Activated naive CD4-positive, alpha-beta T cell treated with anti-CD3 and anti-CD28 coated beads for 36 hours (primary cell): Measurements from ENCODE around the gene RPLP1. TPM values are rescaled to one million over a fixed set of nuclear protein-coding genes. Genes with fewer than 3 reads are reported as not detected.

Source experiments
- CTCF ChIA-PET: fragments of 350-600 bp; sonication (Branson Sonifier 250); formaldehyde crosslinking; loops from one replicate; lab custom pipeline; 2021; ENCODE audit warnings: antibody characterized with exemption; lab: Charles Lee
- DNase-seq: peaks from one replicate; pipeline ENCODE4 v3.0.0-alpha.2; 2020
- H3K27ac Mint-ChIP-seq: one replicate; pipeline ENCODE4 v1.8.0; 2021; ENCODE audit warnings: mild to moderate bottlenecking, mixed read lengths
- H3K27me3 Mint-ChIP-seq: one replicate; pipeline ENCODE4 v1.8.0; 2021; ENCODE audit warnings: low read depth, mixed read lengths
- H3K36me3 Mint-ChIP-seq: one replicate; pipeline ENCODE4 v1.8.0; 2021; ENCODE audit warnings: low read depth, mixed read lengths
- H3K4me1 Mint-ChIP-seq: one replicate; pipeline ENCODE4 v1.8.0; 2021; ENCODE audit warnings: low read depth, mixed read lengths
- H3K4me3 Mint-ChIP-seq: one replicate; pipeline ENCODE4 v1.8.0; 2021; ENCODE audit warnings: mild to moderate bottlenecking, moderate library complexity, mixed read lengths
- H3K9me3 Mint-ChIP-seq: one replicate; pipeline ENCODE4 v1.8.0; 2021; ENCODE audit warnings: mixed read lengths
- intact Hi-C: fragments of 100-400 bp; cut with micrococcal nuclease; formaldehyde crosslinking; loops from one replicate; pipeline ENCODE4 v1.15.1; 2023
- total RNA-seq, 2 experiments: library from RNA; stranded (reverse); gene quantifications; one replicate each; pipeline ENCODE4 v1.2.3, GENCODE V29; 2021

RPLP1 gene
- total RNA-seq, 2 experiments from 2014 or later, result 2,674 to 2,950 TPM

DNA sequence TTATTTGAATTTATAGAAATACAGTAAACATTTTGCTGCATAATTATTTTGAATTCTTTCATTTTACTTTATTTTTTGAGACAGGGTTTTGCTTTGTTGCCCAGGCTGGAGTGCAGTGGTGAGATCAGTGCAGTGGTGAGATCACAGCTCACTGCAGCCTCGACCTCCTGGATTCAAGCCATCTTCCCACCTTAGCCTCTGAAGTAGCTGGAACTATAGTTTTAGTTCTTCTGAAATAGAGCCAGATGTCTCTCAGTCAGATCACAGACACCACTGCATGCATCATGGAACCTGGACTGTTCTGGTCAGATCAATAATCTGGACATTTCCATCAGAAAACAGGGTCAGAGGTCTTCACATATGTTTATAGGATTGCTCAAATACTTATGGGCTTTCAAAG is 7.9 kb downstream of the RPLP1 start:
- H3K4me3 Mint-ChIP-seq, result no peak overlapping the region
- CTCF ChIA-PET, result interaction anchor here (0.6 kb wide), 1 partner anchor 279 kb away, joined by 3 read pairs; no protein-coding TSS in a partner anchor
- H3K27ac Mint-ChIP-seq, result no peak overlapping the region
- H3K4me1 Mint-ChIP-seq, result peaks cover 26% of the 10 kb centered on the region
- H3K27me3 Mint-ChIP-seq, result no peaks in the 10 kb centered on the region
- peaks cover 12% of the 10 kb centered on the region for H3K36me3 Mint-ChIP-seq
- DNase-seq, result no peak
- intact Hi-C loops, result no loop called here
- no peaks in the 10 kb centered on the region for H3K9me3 Mint-ChIP-seq

DNA sequence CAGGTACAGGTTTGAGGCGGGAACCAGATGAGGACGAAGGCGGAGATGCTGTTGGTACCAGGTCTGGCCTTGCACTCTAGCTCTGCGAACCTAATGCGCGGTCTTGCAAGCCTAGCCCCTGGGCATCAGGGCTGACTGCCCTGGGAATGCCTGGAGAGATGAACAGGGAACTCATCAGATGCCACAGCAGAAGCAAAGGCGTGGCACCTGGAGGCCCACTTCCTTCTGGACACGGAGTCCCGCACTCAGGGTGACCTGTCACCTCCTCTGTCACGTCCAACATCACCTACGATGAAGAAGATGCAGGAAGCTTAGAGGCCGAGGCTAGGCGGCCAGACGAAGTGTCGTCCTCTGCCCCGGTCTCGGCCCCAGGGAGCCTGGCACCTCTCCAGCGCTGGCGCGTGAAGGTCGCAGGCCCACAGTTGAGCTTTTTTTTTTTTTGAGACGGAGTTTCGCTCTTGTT is 9.4 kb downstream of the RPLP1 start:
- peak overlapping the region; percentile 87 for H3K27ac Mint-ChIP-seq
- CTCF ChIA-PET, result interaction anchor here (0.6 to 2.3 kb wide), 13 partner anchors 8 to 1167 kb away, joined by 3 to 17 read pairs (median 3); partner anchors contain the start of gene RPLP1
- peak overlapping the region; percentile 87 for H3K4me3 Mint-ChIP-seq
- H3K9me3 Mint-ChIP-seq, result no peaks in the 10 kb centered on the region
- peaks cover 1% of the 10 kb centered on the region for H3K36me3 Mint-ChIP-seq
- DNase-seq, result no peak
- H3K27me3 Mint-ChIP-seq, result no peaks in the 10 kb centered on the region
- intact Hi-C loops, result loop anchor here (1.0 to 2.0 kb wide), 2 partner anchors 10 to 301 kb away; partner anchors contain the start of genes GLCE and RPLP1
- peaks cover 21% of the 10 kb centered on the region for H3K4me1 Mint-ChIP-seq

DNA sequence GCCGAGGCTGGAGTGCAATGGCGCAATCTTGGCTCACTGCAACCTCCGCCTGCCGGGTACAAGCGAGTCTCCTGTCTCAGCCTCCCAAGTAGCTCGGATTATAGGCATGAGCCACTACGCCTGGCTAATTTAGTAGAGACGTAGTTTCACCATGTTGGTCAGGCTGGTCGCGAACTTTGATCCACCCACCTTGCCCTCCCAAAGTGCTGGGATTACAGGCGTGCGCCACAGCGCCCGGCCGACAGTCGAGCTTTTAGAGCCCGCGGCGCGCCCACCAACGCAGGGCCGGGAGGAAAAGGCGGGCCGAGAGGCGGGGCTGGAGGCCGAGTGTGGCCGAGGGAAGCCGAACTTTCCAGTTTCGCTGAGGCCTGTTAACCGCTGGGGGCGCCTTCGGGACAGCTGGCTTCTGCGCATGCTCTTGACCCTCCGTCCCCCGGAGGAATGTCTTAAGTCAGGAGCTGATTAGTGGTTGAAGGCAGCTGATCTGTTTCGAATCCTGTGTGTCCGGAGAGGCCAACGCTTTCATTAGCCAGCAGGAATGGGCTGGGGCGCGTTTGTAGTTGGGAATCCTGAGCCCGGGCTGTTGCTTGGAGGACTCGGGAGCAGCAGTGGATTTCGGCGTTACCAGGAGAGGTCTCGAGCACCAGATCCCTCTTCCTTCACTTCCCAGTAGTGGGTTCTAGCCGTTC is 10.0 kb downstream of the RPLP1 start:
- no peaks in the 10 kb centered on the region for H3K9me3 Mint-ChIP-seq
- peaks cover 1% of the 10 kb centered on the region for H3K36me3 Mint-ChIP-seq
- peak; percentile 93 for DNase-seq
- peaks cover 21% of the 10 kb centered on the region for H3K4me1 Mint-ChIP-seq
- H3K4me3 Mint-ChIP-seq, result peak overlapping the region; percentile 87
- H3K27ac Mint-ChIP-seq, result peak overlapping the region; percentile 87
- intact Hi-C loops, result loop anchor here (1.0 to 2.0 kb wide), 2 partner anchors 10 to 302 kb away; partner anchors contain the start of genes GLCE and RPLP1
- no peaks in the 10 kb centered on the region for H3K27me3 Mint-ChIP-seq
- CTCF ChIA-PET, result interaction anchor here (0.6 to 2.3 kb wide), 19 partner anchors 9 to 1166 kb away, joined by 3 to 17 read pairs (median 3); partner anchors contain the start of genes RPLP1 and TLE3

DNA sequence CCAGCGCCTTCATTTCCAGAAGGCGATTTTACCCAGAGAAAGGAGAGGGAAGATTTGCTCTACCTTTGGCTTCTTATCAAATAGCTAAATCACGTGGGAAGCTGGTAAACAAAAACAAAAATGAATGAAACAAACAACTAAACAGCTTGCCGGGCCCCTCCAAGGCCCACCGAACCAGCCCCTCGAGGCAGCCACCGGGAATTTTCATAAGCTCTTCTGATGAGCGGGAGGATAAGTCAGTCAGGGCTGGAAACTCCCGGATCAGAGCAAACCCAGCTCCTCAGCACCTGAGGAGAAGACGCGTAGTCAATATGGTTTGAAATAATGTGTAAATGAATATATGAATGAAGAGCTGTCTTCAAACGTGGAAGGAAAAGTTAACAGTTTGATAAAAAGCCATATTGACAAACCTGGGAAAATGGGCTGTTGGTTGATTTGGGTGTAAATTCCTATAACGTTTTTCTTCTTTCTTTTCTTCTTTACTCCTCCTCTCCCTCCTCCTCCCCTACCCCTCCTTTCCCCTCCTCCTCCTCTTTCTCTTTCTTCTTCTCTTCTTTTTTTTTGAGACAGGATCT is 10.7 kb downstream of the RPLP1 start:
- peaks cover 1% of the 10 kb centered on the region for H3K36me3 Mint-ChIP-seq
- CTCF ChIA-PET, result interaction anchor here (0.7 to 2.3 kb wide), 13 partner anchors 9 to 1042 kb away, joined by 3 to 17 read pairs (median 3); partner anchors contain the start of genes RPLP1 and TLE3
- intact Hi-C loops, result loop anchor here (2.0 kb wide), 1 partner anchor 302 kb away; the partner anchor contains the start of gene GLCE
- no peaks in the 10 kb centered on the region for H3K27me3 Mint-ChIP-seq
- DNase-seq, result no peak
- peaks cover 26% of the 10 kb centered on the region for H3K4me1 Mint-ChIP-seq
- H3K9me3 Mint-ChIP-seq, result no peaks in the 10 kb centered on the region
- peak overlapping the region; percentile 87 for H3K27ac Mint-ChIP-seq
- H3K4me3 Mint-ChIP-seq, result peak overlapping the region; percentile 87

DNA sequence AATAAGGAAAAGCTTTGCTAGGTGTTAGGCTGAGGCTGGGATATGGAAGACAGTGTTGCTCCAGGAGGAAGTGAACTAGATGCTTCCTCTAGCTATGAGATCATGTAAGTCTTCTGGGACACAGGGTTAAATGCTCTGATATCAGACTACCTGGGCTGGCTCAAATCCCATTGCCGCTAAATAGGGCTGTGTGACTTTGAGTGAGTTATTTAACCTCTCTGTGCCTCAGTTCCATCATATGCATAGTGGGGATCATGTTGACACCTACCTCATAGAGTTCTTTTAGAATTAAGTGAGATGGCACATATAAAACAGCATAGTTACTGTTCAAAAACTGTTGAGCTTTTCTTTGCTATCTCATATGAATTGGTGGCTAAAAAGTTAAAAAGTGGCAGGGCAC is 12.6 kb downstream of the RPLP1 start:
- CTCF ChIA-PET, result interaction anchor here (0.6 to 2.0 kb wide), 7 partner anchors 9 to 403 kb away, joined by 3 to 10 read pairs (median 3); no protein-coding TSS in a partner anchor
- H3K36me3 Mint-ChIP-seq, result no peaks in the 10 kb centered on the region
- H3K27ac Mint-ChIP-seq, result no peak overlapping the region
- intact Hi-C loops, result no loop called here
- DNase-seq, result no peak
- peaks cover 39% of the 10 kb centered on the region for H3K4me1 Mint-ChIP-seq
- no peaks in the 10 kb centered on the region for H3K9me3 Mint-ChIP-seq
- H3K27me3 Mint-ChIP-seq, result no peaks in the 10 kb centered on the region
- no peak overlapping the region for H3K4me3 Mint-ChIP-seq

DNA sequence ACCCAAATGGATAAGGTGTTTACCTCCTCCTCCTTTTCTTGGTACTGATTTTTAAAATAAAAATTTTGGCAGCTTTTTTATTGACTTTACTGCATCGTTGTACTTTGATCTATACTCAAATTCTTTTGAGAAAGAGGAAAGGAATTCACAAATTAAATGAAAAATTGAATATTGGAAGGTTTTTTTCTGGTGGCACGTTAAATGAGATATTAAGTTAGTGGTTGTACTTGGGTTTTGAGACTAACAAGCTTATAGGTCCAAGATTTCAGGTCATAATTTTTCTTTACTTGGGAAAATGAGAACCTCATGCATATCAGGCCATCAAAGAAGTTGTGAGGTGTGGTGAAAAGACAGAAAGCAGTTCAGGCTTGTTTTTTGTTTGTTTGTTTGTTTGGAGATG is 14.1 kb downstream of the RPLP1 start:
- intact Hi-C loops, result loop anchor here (2.0 kb wide), 1 partner anchor 408 kb away; no protein-coding TSS in a partner anchor
- CTCF ChIA-PET, result interaction anchor here (0.6 to 2.0 kb wide), 4 partner anchors 9 to 38 kb away, joined by 3 to 10 read pairs (median 4); no protein-coding TSS in a partner anchor

DNA sequence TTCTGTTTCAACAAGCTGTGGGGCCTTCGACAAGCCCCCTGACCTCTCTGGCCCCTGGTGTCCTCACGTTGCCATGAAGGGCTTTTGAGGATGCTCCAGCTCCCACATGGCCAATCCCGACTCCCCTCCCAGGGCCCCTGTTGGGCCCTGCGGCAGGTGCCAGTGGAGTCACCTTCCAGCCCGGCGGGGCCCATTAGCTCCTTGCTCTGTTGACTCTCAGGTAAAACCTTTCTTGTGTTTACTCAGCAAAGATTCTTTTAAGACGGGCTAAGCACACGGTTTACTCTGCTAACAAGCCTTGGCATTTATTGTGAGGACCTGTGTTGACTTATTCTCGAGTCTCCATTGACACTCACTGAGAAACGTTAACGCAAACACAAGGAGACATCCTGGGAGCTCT is 15.0 kb downstream of the RPLP1 start:
- intact Hi-C loops, result loop anchor here (1.0 to 2.0 kb wide), 8 partner anchors 15 to 1025 kb away; partner anchors contain the start of genes KIF23 and RPLP1
- Mint-ChIP-seq H3K4me3 (no peak overlapping the region), H3K9me3 (no peaks in the 10 kb centered on the region), H3K4me1 (peaks cover 27% of the 10 kb centered on the region), H3K27ac (no peak overlapping the region), H3K36me3 (no peaks in the 10 kb centered on the region), H3K27me3 (no peaks in the 10 kb centered on the region)
- no peak for DNase-seq
- CTCF ChIA-PET, result interaction anchor here (0.7 to 2.6 kb wide), 4 partner anchors 15 to 1042 kb away, joined by 3 to 21 read pairs (median 4); partner anchors contain the start of gene RPLP1

More for the DNA sequence above, 14.1 kb downstream of the RPLP1 start:
- Mint-ChIP-seq H3K36me3 (no peaks in the 10 kb centered on the region), H3K9me3 (no peaks in the 10 kb centered on the region), H3K27me3 (no peaks in the 10 kb centered on the region), H3K27ac (no peak overlapping the region), H3K4me3 (no peak overlapping the region), H3K4me1 (peaks cover 32% of the 10 kb centered on the region)
- DNase-seq, result no peak

DNA sequence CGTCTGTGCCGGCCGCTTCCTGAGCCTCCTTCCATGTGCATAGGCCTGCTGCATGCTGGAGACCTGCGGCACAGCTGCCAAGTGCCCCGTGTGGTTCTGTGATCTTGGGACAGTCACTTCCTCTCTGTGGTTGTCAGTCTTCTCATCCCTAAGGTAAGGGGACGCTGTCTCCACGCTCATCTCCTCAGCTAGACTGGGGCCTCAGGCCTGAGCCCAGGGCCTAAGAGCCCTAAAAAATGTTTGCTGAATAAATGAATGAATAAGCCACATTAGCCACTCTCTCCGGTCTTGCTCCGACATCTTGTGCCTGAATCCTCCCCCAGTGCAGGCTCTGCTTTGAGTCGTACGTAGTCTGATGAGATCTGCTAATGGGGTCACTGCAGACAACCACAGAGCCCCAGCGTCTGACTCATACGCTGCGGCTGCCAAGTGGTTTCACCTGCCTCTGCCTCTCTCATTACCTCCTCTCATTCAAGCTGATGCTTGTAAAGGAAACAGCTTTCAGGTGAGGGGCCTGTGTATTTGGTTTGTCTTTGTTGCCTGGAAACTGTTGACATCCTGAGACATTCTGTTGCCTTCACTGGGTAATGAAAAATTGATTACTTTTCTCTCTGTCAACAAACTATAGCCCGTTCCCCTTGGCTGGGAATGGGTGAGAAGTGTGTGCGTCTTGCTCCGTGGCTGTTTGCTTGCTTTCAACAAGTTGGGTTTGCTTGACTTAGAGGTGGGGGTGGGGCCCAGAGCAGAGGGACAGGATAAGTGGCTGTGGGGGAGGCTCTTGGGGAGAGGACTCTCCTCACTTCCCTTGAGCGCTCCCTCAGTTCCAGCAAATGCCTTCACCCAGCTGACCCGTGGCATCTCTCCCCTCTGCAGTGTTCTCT is 15.9 kb downstream of the RPLP1 start:
- peak; percentile 89 for DNase-seq

DNA sequence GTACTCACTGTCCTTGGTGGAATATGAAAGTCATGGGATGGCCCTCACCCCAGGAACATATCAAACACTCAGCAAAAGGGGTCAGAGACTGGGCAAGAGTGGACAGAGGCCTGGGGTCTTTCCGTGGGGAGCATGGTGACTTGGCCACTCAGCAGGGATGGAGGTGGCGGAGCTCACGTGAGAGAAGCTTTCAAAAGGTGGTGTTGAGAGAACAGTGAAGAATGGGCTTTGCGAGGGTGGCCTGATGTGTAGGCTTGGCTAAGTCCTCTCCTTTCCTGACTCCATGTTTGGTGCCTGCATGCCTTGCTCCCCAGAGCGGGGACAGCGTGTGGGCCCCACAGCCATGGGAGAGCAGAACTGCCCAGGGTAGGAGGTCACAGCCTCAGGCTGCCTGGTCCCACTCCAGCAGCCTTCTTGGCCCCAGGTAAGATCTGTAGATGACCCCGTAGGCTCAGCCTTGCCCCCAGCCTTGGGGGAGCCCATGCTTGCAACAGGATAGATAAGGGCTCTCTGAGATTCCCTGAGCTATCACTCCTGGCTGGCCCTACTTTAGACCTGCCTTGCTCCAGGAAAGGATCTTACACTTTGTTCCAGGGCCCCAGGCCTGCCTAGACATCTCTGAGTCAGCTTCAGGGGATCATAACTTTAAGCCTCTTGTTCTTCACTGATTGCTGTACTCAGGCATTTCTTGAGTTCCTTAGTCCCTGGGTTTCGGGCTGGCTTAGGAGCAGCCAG is 17.0 kb downstream of the RPLP1 start:
- no peak for DNase-seq
- Mint-ChIP-seq H3K9me3 (no peaks in the 10 kb centered on the region), H3K36me3 (no peaks in the 10 kb centered on the region), H3K4me3 (no peak overlapping the region), H3K4me1 (peaks cover 25% of the 10 kb centered on the region), H3K27me3 (no peaks in the 10 kb centered on the region), H3K27ac (peak overlapping the region; percentile 75)
- intact Hi-C loops, result loop anchor here (2.0 to 10.0 kb wide), 6 partner anchors 249 to 1255 kb away; no protein-coding TSS in a partner anchor
- CTCF ChIA-PET, result interaction anchor here (0.9 to 2.6 kb wide), 5 partner anchors 9 to 1043 kb away, joined by 3 to 21 read pairs (median 3); partner anchors contain the start of gene RPLP1

More for the DNA sequence above, 15.9 kb downstream of the RPLP1 start:
- Mint-ChIP-seq H3K9me3 (no peaks in the 10 kb centered on the region), H3K4me3 (peak overlapping the region; percentile 25), H3K36me3 (no peaks in the 10 kb centered on the region), H3K27me3 (no peaks in the 10 kb centered on the region), H3K27ac (peak overlapping the region; percentile 75), H3K4me1 (peaks cover 27% of the 10 kb centered on the region)
- intact Hi-C loops, result loop anchor here (1.0 to 2.0 kb wide), 7 partner anchors 16 to 1024 kb away; partner anchors contain the start of genes KIF23 and RPLP1
- CTCF ChIA-PET, result interaction anchor here (0.6 to 2.6 kb wide), 8 partner anchors 10 to 1044 kb away, joined by 3 to 21 read pairs (median 4); partner anchors contain the start of gene RPLP1

DNA sequence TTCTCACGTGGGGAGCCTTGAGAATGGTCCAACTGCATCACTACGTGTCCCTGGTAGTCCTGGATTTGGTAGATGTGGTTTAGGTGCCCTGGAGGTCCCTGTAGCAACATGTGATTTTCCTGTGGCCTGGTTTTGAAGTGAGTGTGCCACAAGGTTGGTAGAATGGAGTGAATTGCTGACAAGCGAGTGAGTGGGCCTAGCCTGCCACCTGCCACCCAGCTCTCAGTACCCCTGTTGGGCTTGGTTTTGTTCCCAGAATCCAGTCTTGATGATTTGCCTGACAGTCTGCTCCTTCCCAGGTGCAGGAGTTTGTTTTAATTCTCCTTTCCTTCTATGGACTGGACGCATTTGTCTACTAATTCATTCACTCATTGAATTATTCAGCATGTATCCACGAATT is 19.4 kb downstream of the RPLP1 start:
- intact Hi-C loops, result loop anchor here (10.0 kb wide), 3 partner anchors 793 to 1253 kb away; no protein-coding TSS in a partner anchor
- Mint-ChIP-seq H3K9me3 (no peaks in the 10 kb centered on the region), H3K4me1 (peaks cover 22% of the 10 kb centered on the region), H3K27me3 (no peaks in the 10 kb centered on the region), H3K4me3 (no peak overlapping the region), H3K36me3 (no peaks in the 10 kb centered on the region), H3K27ac (no peak overlapping the region)
- no peak for DNase-seq
- CTCF ChIA-PET, result interaction anchor here (0.8 kb wide), 1 partner anchor 9 kb away, joined by 3 read pairs; no protein-coding TSS in a partner anchor
